ENCODE results near the gene BCORL1. TPM values are rescaled to one million over a fixed set of nuclear protein-coding genes. Genes with fewer than 3 reads are reported as not detected.

BCORL1 gene
- total RNA-seq (4.3 TPM), polyA plus RNA-seq (ENCODE audit: insufficient read depth in 1 of 8, insufficient read length in 8 of 8, low replicate concordance in 1 of 8) (10 to 100 TPM; 12.2 to 21.3 (median 17.0) TPM)
- long read RNA-seq, donor 1 = 0 reads
- long read RNA-seq, donor 2 = 0 reads
- long read RNA-seq, donor 3, full-length matches to known transcripts = 3 of 3 reads
- long read RNA-seq, donor 3, partial matches to known transcripts = 0 of 3 reads
- long read RNA-seq, donor 3, other reads (novel, unspliced or antisense) = 0 of 3 reads
- long read RNA-seq, donor 4 = 0 reads
- long read RNA-seq, donor 5, partial matches to known transcripts = 5 of 6 reads
- long read RNA-seq, donor 5, other reads (novel, unspliced or antisense) = 0 of 6 reads
- long read RNA-seq, donor 6, full-length matches to known transcripts = 4 of 4 reads
- long read RNA-seq, donor 6, partial matches to known transcripts = 0 of 4 reads
- long read RNA-seq, donor 6, other reads (novel, unspliced or antisense) = 0 of 4 reads
- long read RNA-seq, donor 7, full-length matches to known transcripts = 2 of 2 reads
- long read RNA-seq, donor 7, partial matches to known transcripts = 0 of 2 reads
- long read RNA-seq, donor 7, other reads (novel, unspliced or antisense) = 0 of 2 reads
- long read RNA-seq, donor 8 = 0 reads
- long read RNA-seq, donor 9, partial matches to known transcripts = 0 of 1 reads
- long read RNA-seq, donor 9, other reads (novel, unspliced or antisense) = 0 of 1 reads
- long read RNA-seq, donor 10 = 0 reads
- long read RNA-seq, donor 11 = 0 reads

GRCh38 chrX:129982300-129983251 lies at the start of gene BCORL1:
TSS of gene BCORL1 (plus strand) at chrX:129982635. CDS start at chrX:130005232, 22,597 bp downstream.
- Histone ChIP-seq H3K9me3 (replicated peaks; ENCODE audit: control insufficient read depth, low read depth, low read length) (no peaks in the 10 kb centered on the region), H3K27ac (ENCODE audit: low read length) (peak within 1 kb of the TSS; percentile 81), H3K4me3 (ENCODE audit: low read length) (no peak within 1 kb of the TSS), H3K36me3 (ENCODE audit: control insufficient read depth, insufficient read depth, low read length) (no peaks in the 10 kb centered on the region), H3K27me3 (ENCODE audit: control insufficient read depth, insufficient read depth, low read length) (peaks cover 4% of the 10 kb centered on the region), H3K4me1 (ENCODE audit: control insufficient read depth, insufficient read depth, low read length) (peaks cover 7% of the 10 kb centered on the region)
- DNase-seq = peak; percentile 97
- 39% methylated on average over 40 of the region's 74 CpGs for WGBS (ENCODE audit: insufficient coverage)

GRCh38 chrX:129932821-129933321 lies 49.6 kb upstream of the BCORL1 start:
- Histone ChIP-seq H3K4me1 (ENCODE audit: control insufficient read depth, insufficient read depth, low read length) (no peaks in the 10 kb centered on the region), H3K27me3 (ENCODE audit: control insufficient read depth, insufficient read depth, low read length) (peaks cover 20% of the 10 kb centered on the region), H3K27ac (ENCODE audit: low read length) (no peak overlapping the region), H3K36me3 (ENCODE audit: control insufficient read depth, insufficient read depth, low read length) (peaks cover under 1% of the 10 kb centered on the region), H3K4me3 (ENCODE audit: low read length) (peak overlapping the region; percentile 25), H3K9me3 (replicated peaks; ENCODE audit: control insufficient read depth, low read depth, low read length) (no peaks in the 10 kb centered on the region)
- whole genome bisulfite sequencing (ENCODE audit: insufficient coverage) = 40% methylated on average over 44 of the region's 47 CpGs
- DNase-seq = peak; percentile 29

DNA sequence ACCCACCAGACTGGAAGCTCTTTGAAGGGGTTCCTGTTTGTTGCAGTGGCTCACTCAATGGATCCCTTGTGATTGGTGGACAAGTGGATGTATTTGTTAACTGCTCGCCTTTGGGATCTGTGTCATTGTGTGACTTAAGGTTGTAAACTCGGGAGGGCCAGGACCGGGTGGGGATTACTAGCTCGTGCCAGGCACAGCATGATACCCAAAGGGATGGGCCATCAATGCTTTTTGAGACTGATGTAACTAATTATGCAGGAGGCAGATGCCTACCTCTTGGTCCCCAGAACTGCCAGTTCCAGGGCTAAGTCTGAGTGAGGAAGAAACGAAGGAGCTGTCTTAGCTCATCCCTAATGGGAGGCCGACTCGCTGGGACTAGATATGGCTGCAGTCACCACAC lies 48.7 kb upstream of the BCORL1 start:
- no peaks in the 10 kb centered on the region for H3K9me3 ChIP-seq (replicated peaks; ENCODE audit: control insufficient read depth, low read depth, low read length)
- H3K27me3 ChIP-seq (ENCODE audit: control insufficient read depth, insufficient read depth, low read length) = peaks cover 23% of the 10 kb centered on the region
- no peaks in the 10 kb centered on the region for H3K4me1 ChIP-seq (ENCODE audit: control insufficient read depth, insufficient read depth, low read length)
- DNase-seq = no peak
- H3K27ac ChIP-seq (ENCODE audit: low read length) = no peak overlapping the region
- no peak overlapping the region for H3K4me3 ChIP-seq (ENCODE audit: low read length)
- 44% methylated on average over 6 of the region's 7 CpGs for WGBS (ENCODE audit: insufficient coverage)
- no peaks in the 10 kb centered on the region for H3K36me3 ChIP-seq (ENCODE audit: control insufficient read depth, insufficient read depth, low read length)

- no peaks in the 10 kb centered on the region for H3K4me1 ChIP-seq (ENCODE audit: control insufficient read depth, insufficient read depth, low read length)
- no peak overlapping the region for H3K4me3 ChIP-seq (ENCODE audit: low read length)
- no peak for DNase-seq
- H3K27ac ChIP-seq (ENCODE audit: low read length) = no peak overlapping the region
- 42% methylated on average over 7 of the region's 10 CpGs for WGBS (ENCODE audit: insufficient coverage)
- H3K27me3 ChIP-seq (ENCODE audit: control insufficient read depth, insufficient read depth, low read length) = peaks cover 24% of the 10 kb centered on the region
- no peaks in the 10 kb centered on the region for H3K9me3 ChIP-seq (replicated peaks; ENCODE audit: control insufficient read depth, low read depth, low read length)
- H3K36me3 ChIP-seq (ENCODE audit: control insufficient read depth, insufficient read depth, low read length) = no peaks in the 10 kb centered on the region
Measured at GRCh38 chrX:129934461-129934860, 48.0 kb upstream of the BCORL1 start.

GRCh38 chrX:129934952-129935351 lies 47.5 kb upstream of the BCORL1 start:
- H3K9me3 ChIP-seq (replicated peaks; ENCODE audit: control insufficient read depth, low read depth, low read length) = no peaks in the 10 kb centered on the region
- WGBS (ENCODE audit: insufficient coverage) = 43% methylated on average over 5 of the region's 5 CpGs
- no peak for DNase-seq
- no peak overlapping the region for H3K4me3 ChIP-seq (ENCODE audit: low read length)
- peaks cover 28% of the 10 kb centered on the region for H3K27me3 ChIP-seq (ENCODE audit: control insufficient read depth, insufficient read depth, low read length)
- H3K4me1 ChIP-seq (ENCODE audit: control insufficient read depth, insufficient read depth, low read length) = no peaks in the 10 kb centered on the region
- H3K27ac ChIP-seq (ENCODE audit: low read length) = no peak overlapping the region
- H3K36me3 ChIP-seq (ENCODE audit: control insufficient read depth, insufficient read depth, low read length) = no peaks in the 10 kb centered on the region

DNA sequence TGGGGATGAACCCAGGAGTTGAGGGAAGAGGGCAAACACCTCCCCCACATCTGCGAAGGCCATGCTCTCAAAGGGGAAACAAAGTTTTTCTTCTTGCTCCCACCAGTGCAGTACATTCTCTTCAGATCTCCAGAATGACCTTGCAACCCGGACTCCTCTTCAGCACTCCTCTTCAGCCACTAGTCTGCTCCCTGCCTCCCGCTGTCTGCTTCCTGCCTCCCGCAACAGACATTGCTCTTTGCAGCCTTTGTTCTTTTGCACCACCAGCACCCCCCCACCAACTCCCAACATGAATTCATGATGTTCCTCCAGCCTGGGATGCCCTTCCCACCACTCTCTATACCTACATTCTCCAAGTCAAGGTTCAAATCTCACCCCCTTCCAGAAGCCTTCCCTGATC lies 44.4 kb upstream of the BCORL1 start:
- H3K36me3 ChIP-seq (ENCODE audit: control insufficient read depth, insufficient read depth, low read length) = no peaks in the 10 kb centered on the region
- no peak overlapping the region for H3K4me3 ChIP-seq (ENCODE audit: low read length)
- DNase-seq = no peak
- no peak overlapping the region for H3K27ac ChIP-seq (ENCODE audit: low read length)
- 42% methylated on average over 4 of the region's 4 CpGs for WGBS (ENCODE audit: insufficient coverage)
- H3K4me1 ChIP-seq (ENCODE audit: control insufficient read depth, insufficient read depth, low read length) = no peaks in the 10 kb centered on the region
- peaks cover 30% of the 10 kb centered on the region for H3K27me3 ChIP-seq (ENCODE audit: control insufficient read depth, insufficient read depth, low read length)
- no peaks in the 10 kb centered on the region for H3K9me3 ChIP-seq (replicated peaks; ENCODE audit: control insufficient read depth, low read depth, low read length)

DNA sequence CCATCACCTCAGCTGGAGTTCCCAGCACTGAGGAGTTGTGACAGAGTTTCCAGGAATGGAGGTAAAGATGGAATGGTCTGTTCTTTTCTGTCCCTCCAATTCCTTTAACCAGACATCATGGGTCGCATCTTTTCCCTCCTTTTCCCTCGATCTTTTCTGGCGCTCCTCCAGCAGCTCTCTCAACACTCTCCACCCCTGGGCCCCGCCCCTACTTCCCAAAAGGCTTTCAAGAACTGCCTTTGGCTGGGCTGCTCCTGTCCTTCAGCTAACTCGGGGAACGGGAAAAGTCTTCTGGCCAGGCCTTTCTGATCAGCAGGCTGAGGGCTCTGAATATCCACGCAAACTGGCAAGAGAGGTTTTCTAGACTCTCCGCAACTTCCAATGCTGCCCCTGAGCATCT lies 42.4 kb upstream of the BCORL1 start:
- no peak overlapping the region for H3K4me3 ChIP-seq (ENCODE audit: low read length)
- 30% methylated on average over 8 of the region's 8 CpGs for WGBS (ENCODE audit: insufficient coverage)
- H3K36me3 ChIP-seq (ENCODE audit: control insufficient read depth, insufficient read depth, low read length) = no peaks in the 10 kb centered on the region
- peak; percentile 64 for DNase-seq
- no peaks in the 10 kb centered on the region for H3K4me1 ChIP-seq (ENCODE audit: control insufficient read depth, insufficient read depth, low read length)
- H3K9me3 ChIP-seq (replicated peaks; ENCODE audit: control insufficient read depth, low read depth, low read length) = no peaks in the 10 kb centered on the region
- H3K27me3 ChIP-seq (ENCODE audit: control insufficient read depth, insufficient read depth, low read length) = peaks cover 16% of the 10 kb centered on the region
- no peak overlapping the region for H3K27ac ChIP-seq (ENCODE audit: low read length)

GRCh38 chrX:129940721-129941120 lies 41.7 kb upstream of the BCORL1 start:
- WGBS (ENCODE audit: insufficient coverage) = no CpG with 5 or more reads among the region's 2 CpGs

DNA sequence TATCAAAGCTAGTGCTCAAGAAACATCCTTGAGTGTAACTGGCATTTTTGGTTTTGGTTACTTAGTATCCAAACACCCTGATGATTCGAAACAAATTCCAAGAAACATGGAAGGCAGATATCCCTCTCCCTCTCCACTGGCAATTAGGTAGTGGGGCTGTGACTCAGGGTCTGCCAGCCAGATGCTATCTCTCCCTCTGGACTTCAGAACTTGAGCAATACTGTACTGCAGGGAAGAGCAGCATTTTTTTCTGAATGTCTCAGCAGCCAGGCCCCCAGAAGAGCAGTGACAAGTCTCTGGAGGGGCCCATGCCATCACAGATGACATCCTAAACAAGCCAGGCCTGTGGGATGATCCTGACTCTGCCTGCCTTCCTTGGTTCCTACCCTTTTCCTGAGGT lies 37.3 kb upstream of the BCORL1 start:
- no peak for DNase-seq
- no peak overlapping the region for H3K4me3 ChIP-seq (ENCODE audit: low read length)
- no CpG with 5 or more reads among the region's 1 CpG for WGBS (ENCODE audit: insufficient coverage)
- H3K9me3 ChIP-seq (replicated peaks; ENCODE audit: control insufficient read depth, low read depth, low read length) = no peaks in the 10 kb centered on the region
- H3K27ac ChIP-seq (ENCODE audit: low read length) = no peak overlapping the region
- H3K4me1 ChIP-seq (ENCODE audit: control insufficient read depth, insufficient read depth, low read length) = no peaks in the 10 kb centered on the region
- H3K27me3 ChIP-seq (ENCODE audit: control insufficient read depth, insufficient read depth, low read length) = peaks cover 2% of the 10 kb centered on the region
- no peaks in the 10 kb centered on the region for H3K36me3 ChIP-seq (ENCODE audit: control insufficient read depth, insufficient read depth, low read length)

More at GRCh38 chrX:129940721-129941120, 41.7 kb upstream of the BCORL1 start:
- Histone ChIP-seq H3K27me3 (ENCODE audit: control insufficient read depth, insufficient read depth, low read length) (peaks cover 13% of the 10 kb centered on the region), H3K4me1 (ENCODE audit: control insufficient read depth, insufficient read depth, low read length) (no peaks in the 10 kb centered on the region), H3K36me3 (ENCODE audit: control insufficient read depth, insufficient read depth, low read length) (no peaks in the 10 kb centered on the region), H3K27ac (ENCODE audit: low read length) (no peak overlapping the region), H3K4me3 (ENCODE audit: low read length) (no peak overlapping the region), H3K9me3 (replicated peaks; ENCODE audit: control insufficient read depth, low read depth, low read length) (no peaks in the 10 kb centered on the region)
- no peak for DNase-seq

All from muscle of leg (tissue), 16 donors.